IPS DF 19.7 (cell line): ENCODE measurements around the gene BDNF.
"Not testable (repeated sequence)": the region's sequence is repeated elsewhere in the genome, so short reads cannot be mapped to it uniquely, and the experiment has no call there.

Experiments used
- DNase-seq: peaks from one replicate; pipeline ENCODE4 v3.0.0-alpha.2; 2013; ENCODE audit warnings: low read depth, low spot score

Gene BDNF

GRCh38 chr11:27665508-27666101 lies 34.6 kb downstream of the BDNF start:
- not testable (repeated sequence) for DNase-seq

- no peak for DNase-seq
These were observed 36.9 kb downstream of the BDNF start for GRCh38 chr11:27663326-27663725.

- no peak for DNase-seq
These were observed 40.1 kb downstream of the BDNF start for GRCh38 chr11:27660171-27660570.

GRCh38 chr11:27658535-27659236 lies 41.6 kb downstream of the BDNF start:
- DNase-seq = no peak

GRCh38 chr11:27656806-27657483 lies 43.3 kb downstream of the BDNF start:
- DNase-seq = no peak

- no peak for DNase-seq
These were observed 43.9 kb downstream of the BDNF start for GRCh38 chr11:27656320-27656719.

GRCh38 chr11:27653990-27654758 lies 46.1 kb downstream of the BDNF start:
- DNase-seq = no peak

GRCh38 chr11:27651711-27652110 lies 48.5 kb downstream of the BDNF start:
- DNase-seq = no peak

- DNase-seq = no peak
These were observed 49.3 kb downstream of the BDNF start for GRCh38 chr11:27650988-27651387.

- DNase-seq = no peak
These were observed 50.5 kb downstream of the BDNF start for GRCh38 chr11:27649800-27650199.

GRCh38 chr11:27648840-27649239 lies 51.4 kb downstream of the BDNF start:
- DNase-seq = no peak

- no peak for DNase-seq
These were observed 54.0 kb downstream of the BDNF start for GRCh38 chr11:27646051-27646818.

- DNase-seq = no peak
These were observed 57.3 kb downstream of the BDNF start for GRCh38 chr11:27642954-27643353.

GRCh38 chr11:27640954-27641353 lies 59.3 kb downstream of the BDNF start:
- DNase-seq = no peak

GRCh38 chr11:27635567-27636037 lies 64.7 kb downstream of the BDNF start:
- DNase-seq = no peak

- not testable (repeated sequence) for DNase-seq
These were observed 65.5 kb downstream of the BDNF start for GRCh38 chr11:27634776-27635175.

GRCh38 chr11:27634282-27634681 lies 66.0 kb downstream of the BDNF start:
- not testable (repeated sequence) for DNase-seq

- DNase-seq = not testable (repeated sequence)
These were observed 71.2 kb downstream of the BDNF start for GRCh38 chr11:27629023-27629422.

GRCh38 chr11:27627979-27628378 lies 72.3 kb downstream of the BDNF start:
- DNase-seq = no peak

GRCh38 chr11:27626938-27627586 lies 73.2 kb downstream of the BDNF start:
- no peak for DNase-seq
